ENCODE measurements around the gene ELFN1.
A peak's percentile ranks its signal among the peaks of the same experiment; 100 is the strongest.

The ELFN1 gene

DNA sequence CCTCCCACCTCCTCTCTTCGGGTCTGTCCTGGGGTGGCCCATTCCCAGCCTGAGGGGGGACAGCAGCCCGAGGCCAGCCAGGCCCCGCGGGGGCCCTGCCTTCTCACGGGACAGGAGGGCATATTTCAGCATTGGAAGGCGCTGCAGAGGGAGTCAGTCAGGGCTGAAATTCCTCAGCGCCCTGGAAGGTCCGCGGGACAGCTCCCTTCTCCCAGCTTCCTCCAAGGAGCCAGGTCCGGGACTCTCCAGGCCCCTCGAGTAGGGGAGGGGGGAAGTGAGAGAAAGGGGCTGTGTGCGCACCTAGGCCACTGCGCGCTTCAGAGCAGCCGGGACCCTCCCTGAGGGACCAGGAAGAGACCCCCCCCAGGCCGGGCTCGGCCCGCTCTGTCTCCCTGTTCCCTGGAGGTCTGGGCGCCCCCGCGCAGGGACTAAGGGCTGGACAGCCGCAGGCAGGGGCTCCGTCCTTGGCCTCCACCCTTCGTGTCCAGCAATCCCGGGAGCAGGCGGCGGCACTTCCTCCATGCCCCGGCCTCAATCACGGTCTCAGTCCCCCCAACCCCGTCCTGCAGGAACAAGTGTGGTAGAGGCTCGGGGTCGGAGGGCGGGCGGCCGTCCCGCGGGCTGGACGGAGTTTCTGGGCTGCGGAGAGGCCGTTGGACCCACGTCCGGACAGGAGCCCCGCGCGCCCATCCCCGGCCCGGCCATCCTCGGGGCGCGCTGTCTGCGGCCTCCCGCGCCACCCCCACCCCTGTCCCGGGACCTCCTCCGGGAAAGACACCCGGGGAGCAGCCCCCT is 6.0 kb upstream of the ELFN1 start:
- TF ChIP-seq REST (IDR thresholded peaks at IDR 0.05; ENCODE audit: insufficient replicate concordance, low read depth): no peak
- TF ChIP-seq, protein P1, sequence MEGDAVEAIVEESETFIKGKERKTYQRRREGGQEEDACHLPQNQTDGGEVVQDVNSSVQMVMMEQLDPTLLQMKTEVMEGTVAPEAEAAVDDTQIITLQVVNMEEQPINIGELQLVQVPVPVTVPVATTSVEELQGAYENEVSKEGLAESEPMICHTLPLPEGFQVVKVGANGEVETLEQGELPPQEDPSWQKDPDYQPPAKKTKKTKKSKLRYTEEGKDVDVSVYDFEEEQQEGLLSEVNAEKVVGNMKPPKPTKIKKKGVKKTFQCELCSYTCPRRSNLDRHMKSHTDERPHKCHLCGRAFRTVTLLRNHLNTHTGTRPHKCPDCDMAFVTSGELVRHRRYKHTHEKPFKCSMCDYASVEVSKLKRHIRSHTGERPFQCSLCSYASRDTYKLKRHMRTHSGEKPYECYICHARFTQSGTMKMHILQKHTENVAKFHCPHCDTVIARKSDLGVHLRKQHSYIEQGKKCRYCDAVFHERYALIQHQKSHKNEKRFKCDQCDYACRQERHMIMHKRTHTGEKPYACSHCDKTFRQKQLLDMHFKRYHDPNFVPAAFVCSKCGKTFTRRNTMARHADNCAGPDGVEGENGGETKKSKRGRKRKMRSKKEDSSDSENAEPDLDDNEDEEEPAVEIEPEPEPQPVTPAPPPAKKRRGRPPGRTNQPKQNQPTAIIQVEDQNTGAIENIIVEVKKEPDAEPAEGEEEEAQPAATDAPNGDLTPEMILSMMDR (IDR thresholded peaks at IDR 0.05; ENCODE audit: insufficient read depth, low read length): no peak
- no peak for TF ChIP-seq POLR2AphosphoS5 (IDR thresholded peaks at IDR 0.05; ENCODE audit: low read depth)
- TF ChIP-seq GABPA (IDR thresholded peaks at IDR 0.05; ENCODE audit: low read depth): no peak
- TF ChIP-seq SPI1 (IDR thresholded peaks at IDR 0.05; ENCODE audit: borderline replicate concordance, low read depth): no peak
- H3K27ac ChIP-seq (replicated peaks): no peak overlapping the region
- no peak for DNase-seq (ENCODE audit: low read depth in 1 of 2, low spot score in 1 of 2)
- peaks cover 35% of the 10 kb centered on the region for H3K27me3 ChIP-seq (ENCODE audit: insufficient read depth, poor library complexity, severe bottlenecking)
- no peak overlapping the region for H3K4me3 ChIP-seq (replicated peaks; ENCODE audit: insufficient read depth, low read length)

DNA sequence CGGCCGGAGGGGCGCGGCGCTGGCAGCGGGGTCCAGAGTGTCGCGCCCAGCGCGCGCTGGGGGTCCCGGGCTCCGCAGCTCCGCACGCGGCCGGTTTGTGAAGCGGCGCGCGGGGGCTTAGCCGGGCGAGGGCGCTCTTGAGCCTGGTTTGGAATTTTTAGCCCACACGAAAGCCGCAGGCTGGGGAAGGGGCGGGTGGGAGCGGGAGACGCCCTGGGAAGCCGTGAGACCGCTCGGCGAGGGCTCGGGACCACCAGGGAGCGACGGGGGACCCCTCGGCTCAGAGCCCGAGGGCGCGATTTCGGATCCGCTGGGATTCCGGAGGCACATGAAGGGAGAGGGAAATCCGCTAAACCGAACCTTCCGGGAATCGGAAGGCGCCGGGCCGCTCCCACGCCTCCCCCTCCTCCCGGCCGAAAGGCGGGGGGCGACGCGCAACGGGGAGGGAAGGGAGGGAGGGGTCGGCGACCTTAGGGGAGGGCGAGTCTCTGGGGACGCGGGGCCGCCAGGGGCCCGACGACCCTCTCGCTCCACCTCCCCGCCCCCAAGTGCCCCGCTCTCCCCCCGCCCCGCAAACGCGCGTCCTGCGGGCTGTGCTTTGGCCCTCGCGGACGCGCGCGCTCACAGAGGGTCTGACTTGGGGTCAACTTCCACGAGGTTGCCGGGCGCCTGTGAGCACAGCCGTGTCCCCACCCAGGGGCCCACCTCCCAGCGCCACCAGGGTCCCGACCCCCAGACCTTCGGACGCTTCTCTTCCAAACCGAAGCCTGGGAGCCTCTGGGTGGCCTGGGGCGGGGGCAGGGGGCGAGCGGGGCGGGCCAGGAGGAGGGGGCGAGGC is 5.1 kb upstream of the ELFN1 start:
- peak; percentile 16 to 35 for DNase-seq (ENCODE audit: low read depth in 1 of 2, low spot score in 1 of 2)
- TF ChIP-seq REST (IDR thresholded peaks at IDR 0.05; ENCODE audit: insufficient replicate concordance, low read depth) (no peak), GABPA (IDR thresholded peaks at IDR 0.05; ENCODE audit: low read depth) (no peak)
- TF ChIP-seq, protein P1 (IDR thresholded peaks at IDR 0.05; ENCODE audit: insufficient read depth, low read length): peak; percentile 34
- peaks cover 39% of the 10 kb centered on the region for H3K27me3 ChIP-seq (ENCODE audit: insufficient read depth, poor library complexity, severe bottlenecking)
- H3K27ac ChIP-seq (replicated peaks): no peak overlapping the region
- H3K4me3 ChIP-seq (replicated peaks; ENCODE audit: insufficient read depth, low read length): peak overlapping the region; percentile 47

DNA sequence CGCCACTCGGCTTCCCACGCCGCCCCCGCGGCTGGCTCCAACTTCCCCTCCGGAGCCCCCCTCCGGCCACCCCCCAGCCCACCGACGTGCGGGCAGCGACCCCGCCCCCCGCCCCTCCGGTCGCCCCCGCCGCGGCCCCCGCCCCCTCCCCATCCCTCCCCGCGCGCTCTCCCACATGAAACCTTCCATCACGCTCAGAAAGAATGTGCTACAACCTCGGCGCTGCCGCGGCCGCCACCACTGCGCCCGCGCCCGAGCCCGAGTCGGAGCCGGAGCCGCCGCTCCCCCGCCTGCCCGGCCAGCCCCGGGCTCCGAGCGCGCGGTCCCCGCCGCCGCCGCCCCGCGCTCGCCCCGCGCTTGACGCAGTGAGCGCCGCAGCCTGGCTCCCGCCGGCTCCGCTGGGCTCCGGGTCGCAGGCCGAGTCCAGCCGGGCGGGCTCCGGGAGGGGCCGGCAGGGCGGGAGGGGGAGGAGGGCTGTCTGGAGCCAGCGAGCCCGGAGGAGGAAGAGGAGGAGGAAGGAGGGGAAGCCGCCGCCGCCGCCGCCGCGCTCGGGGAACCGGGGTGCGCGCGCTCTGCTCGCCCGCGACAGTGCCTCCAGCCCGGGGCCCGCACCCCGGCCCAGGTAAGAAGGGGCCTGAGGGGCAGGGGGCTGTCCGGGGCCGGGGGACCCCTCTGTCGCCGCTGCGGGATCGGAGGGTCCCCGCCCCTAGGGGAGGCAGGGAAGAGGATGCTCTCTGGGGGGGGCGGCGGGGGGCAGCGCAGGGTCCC is 4.3 kb upstream of the ELFN1 start:
- DNase-seq (ENCODE audit: low read depth in 1 of 2, low spot score in 1 of 2): peak; percentile 16 to 23
- TF ChIP-seq SPI1 (IDR thresholded peaks at IDR 0.05; ENCODE audit: borderline replicate concordance, low read depth) (no peak), REST (IDR thresholded peaks at IDR 0.05; ENCODE audit: insufficient replicate concordance, low read depth) (no peak), POLR2AphosphoS5 (IDR thresholded peaks at IDR 0.05; ENCODE audit: low read depth) (no peak), GABPA (IDR thresholded peaks at IDR 0.05; ENCODE audit: low read depth) (no peak)
- TF ChIP-seq, protein P1 (IDR thresholded peaks at IDR 0.05; ENCODE audit: insufficient read depth, low read length): no peak
- H3K27ac ChIP-seq (replicated peaks): no peak overlapping the region
- peak overlapping the region; percentile 47 for H3K4me3 ChIP-seq (replicated peaks; ENCODE audit: insufficient read depth, low read length)
- H3K27me3 ChIP-seq (ENCODE audit: insufficient read depth, poor library complexity, severe bottlenecking): peaks cover 42% of the 10 kb centered on the region
